ENCODE data around the gene TMEM87B. TPM values are rescaled to one million over a fixed set of nuclear protein-coding genes. Genes with fewer than 3 reads are reported as not detected.

Gene TMEM87B
- total and polyA plus RNA-seq, 2 of the 4 experiments (the other 2 are of a cell fraction) = 6.3 to 12.5 TPM

DNA sequence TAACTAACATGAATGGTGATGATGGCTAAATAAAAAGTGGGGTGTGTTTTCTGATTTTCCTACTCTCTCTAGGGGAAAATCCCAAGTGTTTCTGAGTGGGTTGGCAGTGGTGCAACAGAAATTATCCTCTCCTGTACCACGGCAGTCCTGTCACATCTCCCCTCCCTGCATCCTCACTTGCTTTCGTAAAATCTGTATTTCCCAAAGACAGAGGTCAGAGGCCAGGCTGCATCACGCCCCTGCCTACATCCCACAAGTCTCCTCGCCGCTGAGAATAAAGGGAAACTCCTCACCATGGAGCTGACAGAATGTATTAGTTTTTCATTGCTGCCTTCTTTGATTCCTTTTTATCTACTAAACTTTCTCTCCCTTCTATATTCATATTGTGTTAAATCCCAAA, 96.2 kb downstream of the TMEM87B start:
- H4K20me1 ChIP-seq (ENCODE audit: insufficient read depth, low read length) = no peaks in the 10 kb centered on the region
- H3K9me3 ChIP-seq (ENCODE audit: control insufficient read depth, insufficient read depth, low read length) = no peaks in the 10 kb centered on the region
- H2AFZ ChIP-seq (replicated peaks; ENCODE audit: low read length, poor library complexity) = no peak overlapping the region
- H3K36me3 ChIP-seq (ENCODE audit: control insufficient read depth, insufficient read depth, low read length) = no peaks in the 10 kb centered on the region
- H3K23ac ChIP-seq (ENCODE audit: low read depth, low read length) = no peak overlapping the region
- ChIA-PET CTCF (no interaction called here), POLR2A (ENCODE audit: unreplicated experiment) (no interaction called here)
- H2BK15ac ChIP-seq (ENCODE audit: low read depth, low read length) = no peak overlapping the region; the same call in 2 of the 3 replicates
- no peak overlapping the region for H3K18ac ChIP-seq (ENCODE audit: low read depth, low read length)
- H4K8ac ChIP-seq (ENCODE audit: low read depth in 2 of 2, low read length in 2 of 2) = peak overlapping the region; percentile 11 to 28; a peak in 1 of 4 replicates
- WGBS, 2 experiments (ENCODE audit: extremely low coverage in 2 of 2, insufficient read length in 1 of 2) = 92% methylated on average over 2 of the region's 5 CpGs; no CpG with 5 or more reads in 1 of the 2 experiments
- DNase-seq = no peak
- H3K4ac ChIP-seq (ENCODE audit: low read depth, low read length) = peak overlapping the region; percentile 3; the same call in 1 of the 2 replicates
- no TSS peak for BruUV-seq (replicated peaks)
- H3K9me1 ChIP-seq (ENCODE audit: insufficient read depth, low read length) = peaks cover 5% of the 10 kb centered on the region
- dilution Hi-C loops (cut with HindIII; ENCODE audit: low sequenced_read_pairs, unreplicated experiment) = no loop called here
- H3K56ac ChIP-seq (ENCODE audit: extremely low read depth, insufficient read depth, low read length) = no peak overlapping the region
- in situ Hi-C loops (cut with MboI; ENCODE audit: low sequenced_read_pairs) = no loop called here
- intact Hi-C loops (cut with micrococcal nuclease) = no loop called here
- no peak overlapping the region for H3K9ac ChIP-seq (ENCODE audit: low read depth, low read length)
- H3K4me3 ChIP-seq (ENCODE audit: insufficient read depth, low read depth, low read length) = no peak overlapping the region
- H3K27me3 ChIP-seq (ENCODE audit: control insufficient read depth, insufficient read depth, low read length) = no peaks in the 10 kb centered on the region
- H3K4me2 ChIP-seq (ENCODE audit: low read depth, low read length) = no peak overlapping the region
- 0 out of 4 replicates have a peak, but pooled peaks cover 0 to 11% of the 10 kb centered on the region in 2 experiments for H3K79me1 ChIP-seq (ENCODE audit: low read depth in 1 of 2, low read length in 2 of 2)
- no peak overlapping the region for H2BK5ac ChIP-seq (ENCODE audit: low read depth, low read length, poor library complexity, severe bottlenecking)
- H2AK9ac ChIP-seq (replicated peaks; ENCODE audit: low read depth, low read length, poor library complexity) = no peak overlapping the region
- no peak overlapping the region; the same call in 1 of the 2 replicates for H2AK5ac ChIP-seq (ENCODE audit: low read depth, low read length)
- H4K5ac ChIP-seq (ENCODE audit: low read depth, low read length) = no peak overlapping the region
- ATAC-seq (ENCODE audit: low read depth) = no peak
- TF ChIP-seq SMC3 (IDR thresholded peaks at IDR 0.05; ENCODE audit: low read depth, low read length) = no peak
- TF ChIP-seq BHLHE40 (IDR thresholded peaks at IDR 0.05; ENCODE audit: low read depth, low read length) = no peak
- no peak for TF ChIP-seq POLR2A (IDR thresholded peaks at IDR 0.05; ENCODE audit: low read depth, low read length)
- TF ChIP-seq RCOR1 (IDR thresholded peaks at IDR 0.05; ENCODE audit: insufficient replicate concordance, low read length) = no peak
- TF ChIP-seq MAZ (IDR thresholded peaks at IDR 0.05; ENCODE audit: borderline replicate concordance, low read depth, low read length) = no peak
- no peak for TF ChIP-seq CHD1 (IDR thresholded peaks at IDR 0.05; ENCODE audit: low read depth, low read length)
- TF ChIP-seq MXI1 (IDR thresholded peaks at IDR 0.05; ENCODE audit: borderline replicate concordance, low read depth, low read length) = no peak
- TF ChIP-seq, protein P1, sequence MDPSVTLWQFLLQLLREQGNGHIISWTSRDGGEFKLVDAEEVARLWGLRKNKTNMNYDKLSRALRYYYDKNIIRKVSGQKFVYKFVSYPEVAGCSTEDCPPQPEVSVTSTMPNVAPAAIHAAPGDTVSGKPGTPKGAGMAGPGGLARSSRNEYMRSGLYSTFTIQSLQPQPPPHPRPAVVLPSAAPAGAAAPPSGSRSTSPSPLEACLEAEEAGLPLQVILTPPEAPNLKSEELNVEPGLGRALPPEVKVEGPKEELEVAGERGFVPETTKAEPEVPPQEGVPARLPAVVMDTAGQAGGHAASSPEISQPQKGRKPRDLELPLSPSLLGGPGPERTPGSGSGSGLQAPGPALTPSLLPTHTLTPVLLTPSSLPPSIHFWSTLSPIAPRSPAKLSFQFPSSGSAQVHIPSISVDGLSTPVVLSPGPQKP (IDR thresholded peaks at IDR 0.05; ENCODE audit: borderline replicate concordance, low read depth, low read length) = no peak
- TF ChIP-seq, protein P2, sequence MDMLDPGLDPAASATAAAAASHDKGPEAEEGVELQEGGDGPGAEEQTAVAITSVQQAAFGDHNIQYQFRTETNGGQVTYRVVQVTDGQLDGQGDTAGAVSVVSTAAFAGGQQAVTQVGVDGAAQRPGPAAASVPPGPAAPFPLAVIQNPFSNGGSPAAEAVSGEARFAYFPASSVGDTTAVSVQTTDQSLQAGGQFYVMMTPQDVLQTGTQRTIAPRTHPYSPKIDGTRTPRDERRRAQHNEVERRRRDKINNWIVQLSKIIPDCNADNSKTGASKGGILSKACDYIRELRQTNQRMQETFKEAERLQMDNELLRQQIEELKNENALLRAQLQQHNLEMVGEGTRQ (IDR thresholded peaks at IDR 0.05; ENCODE audit: low read depth, low read length) = no peak
- no peak for TF ChIP-seq FOS (IDR thresholded peaks at IDR 0.05; ENCODE audit: low read depth, low read length)
- no peak for TF ChIP-seq RAD21 (IDR thresholded peaks at IDR 0.05; ENCODE audit: low read length)
- TF ChIP-seq CEBPB (IDR thresholded peaks at IDR 0.05; ENCODE audit: low read depth, low read length) = no peak
- TF ChIP-seq RFX5 (IDR thresholded peaks at IDR 0.05; ENCODE audit: low read depth, low read length) = no peak
- TF ChIP-seq MAFK (IDR thresholded peaks at IDR 0.05; ENCODE audit: low read depth, low read length) = no peak
- H2BK120ac ChIP-seq (ENCODE audit: low read depth, low read length) = peak overlapping the region; percentile 11; the same call in 1 of the 2 replicates
- H3K4me1 ChIP-seq (ENCODE audit: control insufficient read depth, insufficient read depth, low read length) = peaks cover 10% of the 10 kb centered on the region
- H2BK20ac ChIP-seq (ENCODE audit: low read depth, low read length) = peak overlapping the region; percentile 9; the same call in 1 of the 2 replicates
- H4K91ac ChIP-seq (ENCODE audit: insufficient read depth, low read depth, low read length) = no peak overlapping the region; the same call in 1 of the 2 replicates
- no peak overlapping the region for H3K27ac ChIP-seq (ENCODE audit: insufficient read depth, low read length)
- H3K14ac ChIP-seq (replicated peaks; ENCODE audit: low read depth, low read length) = peak overlapping the region; percentile 5; the same call in 1 of the 2 replicates

Data from IMR-90 (cell line).